ENCODE data around the gene SOCS2.

DNA sequence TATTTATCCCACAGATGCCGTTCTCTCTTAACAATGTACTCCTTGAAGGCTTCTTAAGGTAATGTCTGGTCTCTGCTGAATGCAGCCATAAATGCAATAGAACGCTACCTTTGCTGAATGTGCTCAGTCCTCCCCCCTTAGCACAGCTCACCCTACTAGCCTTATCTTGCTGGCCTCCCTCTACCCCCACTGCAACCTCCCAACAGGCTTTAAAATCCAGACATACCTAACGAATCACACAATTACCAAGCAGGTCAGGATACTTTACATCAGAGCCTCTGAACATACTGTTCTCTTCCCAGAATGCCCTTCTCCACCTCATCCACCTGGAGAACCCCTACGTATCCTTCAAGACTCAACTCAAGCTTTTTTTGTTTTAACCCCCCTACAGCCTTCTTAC, 53.7 kb downstream of the SOCS2 start:
- TF ChIP-seq, protein P1, sequence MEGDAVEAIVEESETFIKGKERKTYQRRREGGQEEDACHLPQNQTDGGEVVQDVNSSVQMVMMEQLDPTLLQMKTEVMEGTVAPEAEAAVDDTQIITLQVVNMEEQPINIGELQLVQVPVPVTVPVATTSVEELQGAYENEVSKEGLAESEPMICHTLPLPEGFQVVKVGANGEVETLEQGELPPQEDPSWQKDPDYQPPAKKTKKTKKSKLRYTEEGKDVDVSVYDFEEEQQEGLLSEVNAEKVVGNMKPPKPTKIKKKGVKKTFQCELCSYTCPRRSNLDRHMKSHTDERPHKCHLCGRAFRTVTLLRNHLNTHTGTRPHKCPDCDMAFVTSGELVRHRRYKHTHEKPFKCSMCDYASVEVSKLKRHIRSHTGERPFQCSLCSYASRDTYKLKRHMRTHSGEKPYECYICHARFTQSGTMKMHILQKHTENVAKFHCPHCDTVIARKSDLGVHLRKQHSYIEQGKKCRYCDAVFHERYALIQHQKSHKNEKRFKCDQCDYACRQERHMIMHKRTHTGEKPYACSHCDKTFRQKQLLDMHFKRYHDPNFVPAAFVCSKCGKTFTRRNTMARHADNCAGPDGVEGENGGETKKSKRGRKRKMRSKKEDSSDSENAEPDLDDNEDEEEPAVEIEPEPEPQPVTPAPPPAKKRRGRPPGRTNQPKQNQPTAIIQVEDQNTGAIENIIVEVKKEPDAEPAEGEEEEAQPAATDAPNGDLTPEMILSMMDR (IDR thresholded peaks at IDR 0.05; ENCODE audit: extremely low read depth in 1 of 2, insufficient read depth in 1 of 2, low read depth in 1 of 2, low read length in 2 of 2): no peak
- TF ChIP-seq POLR2A (IDR thresholded peaks at IDR 0.05; ENCODE audit: low read depth, low read length) (no peak), GATA2 (IDR thresholded peaks at IDR 0.05; ENCODE audit: insufficient read depth, insufficient read length, low read depth, low read length) (no peak)

Measured in endothelial cell of umbilical vein (primary cell).